CD4-positive, alpha-beta T cell treated with Interleukin-6 for 4 hours (primary cell): ENCODE data around the gene CFAP46.
"Not testable (repeated sequence)": the region's sequence is repeated elsewhere in the genome, so short reads cannot be mapped to it uniquely, and the experiment has no call there.

ENCODE experiments used
- DNase-seq: peaks from one replicate; pipeline ENCODE4 v3.0.0-alpha.2; 2020; ENCODE audit warnings: mixed read lengths

Gene CFAP46

GRCh38 chr10:132785723-132786475 is 156.5 kb downstream of the CFAP46 start, which contains the start of gene NKX6-2:
NKX6-2 (minus strand) TSS chr10:132786147; CDS start chr10:132785948, 199 bp downstream.
- no peak for DNase-seq

GRCh38 chr10:132784866-132785722 is 157.3 kb downstream of the CFAP46 start:
- DNase-seq = no peak

- no peak for DNase-seq
Observed at GRCh38 chr10:132783940-132784865, 158.2 kb downstream of the CFAP46 start.

GRCh38 chr10:132783165-132783939 is 159.0 kb downstream of the CFAP46 start:
- DNase-seq = no peak

GRCh38 chr10:132781556-132781955 is 160.8 kb downstream of the CFAP46 start:
- no peak for DNase-seq

- DNase-seq = no peak
Observed at GRCh38 chr10:132780356-132780755, 162.0 kb downstream of the CFAP46 start.

- DNase-seq = no peak
Observed at GRCh38 chr10:132779549-132780294, 162.6 kb downstream of the CFAP46 start.

GRCh38 chr10:132777441-132777840 is 164.9 kb downstream of the CFAP46 start:
- no peak for DNase-seq

- DNase-seq = no peak
Observed at GRCh38 chr10:132776821-132777220, 165.5 kb downstream of the CFAP46 start.

- no peak for DNase-seq
Observed at GRCh38 chr10:132776186-132776585, 166.2 kb downstream of the CFAP46 start.

GRCh38 chr10:132774902-132775863 is 167.2 kb downstream of the CFAP46 start:
- no peak for DNase-seq

- DNase-seq = no peak
Observed at GRCh38 chr10:132774181-132774901, 168.0 kb downstream of the CFAP46 start.

GRCh38 chr10:132772816-132773215 is 169.6 kb downstream of the CFAP46 start:
- not testable (repeated sequence) for DNase-seq

GRCh38 chr10:132770061-132771021 is 172.0 kb downstream of the CFAP46 start:
- DNase-seq = no peak

- DNase-seq = no peak
Observed at GRCh38 chr10:132768346-132769248, 173.8 kb downstream of the CFAP46 start.

- DNase-seq = no peak
Observed at GRCh38 chr10:132766291-132766690, 176.1 kb downstream of the CFAP46 start.

- DNase-seq = no peak
Observed at GRCh38 chr10:132765435-132765834, 176.9 kb downstream of the CFAP46 start.
